Measurements from ENCODE around the gene NCKAP5L.

Gene NCKAP5L

GRCh38 chr12:49823951-49824350 is 4.3 kb downstream of the NCKAP5L start:
- DNase-seq = no peak

GRCh38 chr12:49823350-49823749 is 4.9 kb downstream of the NCKAP5L start:
- no peak for DNase-seq

DNA sequence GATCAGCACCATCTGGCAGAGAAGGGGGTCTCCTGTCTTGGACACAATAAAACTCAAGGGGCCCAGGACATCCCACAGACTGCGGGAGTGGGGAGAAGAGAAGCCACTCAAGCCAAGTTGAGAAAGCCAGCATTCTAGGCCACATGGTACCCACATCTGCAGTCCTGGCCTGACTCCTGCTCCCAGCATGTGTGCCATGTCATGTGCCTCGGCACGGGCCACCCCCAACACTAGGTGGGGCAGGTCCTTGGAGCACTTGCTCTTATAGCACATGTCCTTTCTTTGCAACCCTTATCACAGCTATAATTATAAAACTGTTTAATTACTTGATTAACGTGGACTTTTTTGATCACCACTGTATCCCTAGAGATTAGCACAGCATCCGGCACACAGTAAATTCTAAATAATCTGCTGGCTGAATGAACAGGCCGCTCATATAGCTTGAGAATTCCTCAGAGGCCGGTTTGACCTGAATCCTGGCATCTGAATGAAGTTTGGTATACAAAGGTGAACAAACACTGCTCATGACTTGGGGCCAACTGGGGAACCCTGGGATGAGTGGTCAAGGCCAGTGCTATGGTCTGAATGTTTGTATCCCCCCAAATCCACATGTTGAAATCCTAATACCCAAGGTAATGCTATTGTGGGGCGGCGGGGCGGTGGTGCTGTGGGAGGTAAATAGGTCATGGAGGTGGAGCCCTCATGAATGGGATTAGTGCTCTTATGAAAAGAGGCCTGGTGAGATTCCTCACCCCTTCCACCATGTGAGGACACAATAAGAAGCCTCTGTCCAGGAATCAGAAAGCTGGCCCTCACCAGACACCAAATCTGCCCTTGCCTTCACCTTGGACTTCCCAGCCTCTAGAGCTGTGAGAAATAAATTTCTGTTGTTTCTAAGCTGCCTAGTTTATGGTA is 6.6 kb downstream of the NCKAP5L start:
- DNase-seq = no peak

- no peak for DNase-seq
Measured at GRCh38 chr12:49819786-49820185, 8.4 kb downstream of the NCKAP5L start.

- no peak for DNase-seq
Measured at GRCh38 chr12:49818241-49818895, 9.8 kb downstream of the NCKAP5L start.

GRCh38 chr12:49813131-49813530 is 15.1 kb downstream of the NCKAP5L start:
- peak in 1 of 3 experiments; percentile 30 for DNase-seq

DNA sequence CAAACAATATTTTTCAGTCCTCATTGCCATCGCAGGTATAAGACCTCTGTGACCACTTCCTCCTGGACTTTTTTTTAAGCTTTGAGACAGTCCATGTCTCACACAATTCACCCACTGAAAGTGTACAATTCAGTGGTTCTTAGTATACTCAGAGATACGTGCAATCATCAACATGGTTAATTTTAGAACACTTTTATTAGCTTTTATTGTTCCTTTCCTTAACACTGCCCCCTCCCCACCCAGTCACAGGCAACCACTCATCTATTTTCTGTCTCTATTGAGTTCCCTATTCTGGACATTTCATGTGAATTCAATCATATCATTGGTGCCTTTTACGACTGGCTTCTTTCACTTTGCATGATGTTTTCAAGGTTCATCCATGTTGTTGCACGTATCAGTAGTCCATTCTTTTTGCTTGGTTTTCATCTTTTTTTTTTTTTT is 16.2 kb downstream of the NCKAP5L start:
- DNase-seq = no peak

DNA sequence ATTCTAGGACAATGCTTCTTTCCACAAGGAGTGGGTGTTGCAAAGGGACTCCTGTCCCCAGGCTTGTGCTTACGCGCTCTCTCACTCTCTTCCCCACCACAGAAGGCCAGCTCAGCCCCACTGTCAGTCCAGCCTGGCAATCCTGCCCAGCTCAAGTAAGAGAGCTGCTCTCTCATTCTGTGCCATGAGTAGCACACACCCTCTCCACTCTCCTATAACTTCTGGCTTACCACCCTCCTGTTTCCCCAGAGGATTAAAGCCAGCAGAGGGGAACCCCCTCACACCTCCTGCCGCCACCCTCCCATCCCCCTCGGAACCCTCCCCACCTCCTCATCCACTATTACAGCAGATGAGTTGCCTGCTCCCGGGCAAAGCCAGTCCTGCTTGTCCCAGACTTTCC is 17.1 kb downstream of the NCKAP5L start:
- no peak for DNase-seq

- DNase-seq = no peak
Measured at GRCh38 chr12:49809906-49810389, 18.3 kb downstream of the NCKAP5L start.

GRCh38 chr12:49809381-49809905 is 18.8 kb downstream of the NCKAP5L start:
- no peak for DNase-seq

- no peak for DNase-seq
Measured at GRCh38 chr12:49808686-49809380, 19.4 kb downstream of the NCKAP5L start.

- no peak for DNase-seq
Measured at GRCh38 chr12:49807991-49808580, 20.1 kb downstream of the NCKAP5L start.

DNA sequence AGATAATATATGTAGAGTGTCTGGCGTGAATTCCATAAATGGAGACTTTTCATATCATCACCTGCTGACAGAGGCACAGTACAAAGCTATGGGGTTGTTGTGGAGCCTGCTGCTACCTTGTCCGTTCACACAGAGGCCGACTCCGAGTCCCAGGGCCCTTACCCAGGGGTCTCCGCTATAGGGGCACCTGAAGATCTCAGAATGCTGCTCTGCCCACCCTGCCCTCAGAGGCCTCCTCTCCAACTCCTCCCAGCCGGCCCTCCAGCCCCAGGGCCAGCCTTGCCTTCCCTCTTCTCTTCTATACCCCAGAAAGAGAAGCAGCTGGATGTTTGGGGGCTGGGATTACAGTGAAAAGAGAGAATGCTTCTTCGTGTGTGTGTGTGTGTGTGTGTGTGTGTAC is 21.3 kb downstream of the NCKAP5L start:
- no peak for DNase-seq

GRCh38 chr12:49806321-49806813 is 21.8 kb downstream of the NCKAP5L start:
- DNase-seq = no peak

- DNase-seq = no peak
Measured at GRCh38 chr12:49805409-49805808, 22.8 kb downstream of the NCKAP5L start.

DNA sequence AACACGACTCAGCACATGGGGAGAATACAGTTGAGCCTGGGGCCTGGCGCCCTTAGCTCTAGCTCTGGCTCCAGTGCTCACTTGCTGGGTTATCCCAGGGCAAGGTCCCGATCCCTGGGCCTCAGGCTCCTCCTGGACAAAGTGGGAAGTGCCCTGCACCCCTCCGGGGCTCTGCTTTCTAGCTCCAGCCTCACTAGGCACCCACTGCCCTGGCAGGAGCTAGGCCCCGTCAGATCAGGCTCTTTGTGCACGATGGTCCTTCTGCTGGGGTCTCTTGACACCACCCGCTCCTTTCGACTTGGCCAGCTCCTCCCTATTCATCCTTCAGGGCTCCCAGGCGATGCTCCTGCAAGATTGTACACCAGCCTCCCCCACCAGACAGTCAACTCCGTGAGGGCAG is 23.4 kb downstream of the NCKAP5L start:
- DNase-seq = no peak

DNA sequence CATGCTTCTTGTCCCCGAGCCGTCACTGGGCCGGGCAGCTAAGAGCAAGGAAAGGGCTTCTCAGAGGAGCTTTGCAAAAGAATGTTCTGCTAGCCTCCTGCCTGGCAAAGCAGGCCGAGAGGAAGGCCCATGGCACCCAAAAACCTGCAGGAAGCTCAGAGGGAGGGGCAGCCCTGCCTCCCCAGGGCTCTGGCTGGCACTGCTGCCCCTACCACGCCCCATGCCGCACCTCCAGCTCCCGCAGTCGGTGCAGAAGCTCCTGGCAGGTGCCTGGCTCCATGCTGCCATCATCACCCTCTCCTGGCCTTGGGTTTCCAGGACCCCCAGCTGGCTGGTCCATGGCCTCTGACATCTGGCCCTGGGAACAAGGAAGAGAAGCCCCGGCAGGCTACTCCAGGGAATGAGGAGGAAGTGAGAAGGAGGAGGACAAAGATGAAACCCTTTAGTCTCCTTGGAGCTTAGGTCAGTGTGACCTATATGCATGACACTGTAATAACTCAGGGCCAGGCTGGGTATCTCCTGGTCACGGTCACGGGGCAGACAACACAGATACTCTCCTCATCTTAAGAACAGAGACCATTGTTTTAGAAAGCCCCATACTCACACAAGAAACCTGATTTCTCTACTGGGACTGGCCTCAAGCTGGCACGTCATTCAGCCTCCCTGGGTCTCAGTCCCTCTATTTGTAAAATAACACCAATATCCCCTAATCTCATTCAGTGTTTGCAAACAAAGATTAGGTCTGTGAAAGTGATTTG is 24.3 kb downstream of the NCKAP5L start:
- DNase-seq = no peak

GRCh38 chr12:49801141-49802063 is 26.8 kb downstream of the NCKAP5L start:
- no peak for DNase-seq

DNA sequence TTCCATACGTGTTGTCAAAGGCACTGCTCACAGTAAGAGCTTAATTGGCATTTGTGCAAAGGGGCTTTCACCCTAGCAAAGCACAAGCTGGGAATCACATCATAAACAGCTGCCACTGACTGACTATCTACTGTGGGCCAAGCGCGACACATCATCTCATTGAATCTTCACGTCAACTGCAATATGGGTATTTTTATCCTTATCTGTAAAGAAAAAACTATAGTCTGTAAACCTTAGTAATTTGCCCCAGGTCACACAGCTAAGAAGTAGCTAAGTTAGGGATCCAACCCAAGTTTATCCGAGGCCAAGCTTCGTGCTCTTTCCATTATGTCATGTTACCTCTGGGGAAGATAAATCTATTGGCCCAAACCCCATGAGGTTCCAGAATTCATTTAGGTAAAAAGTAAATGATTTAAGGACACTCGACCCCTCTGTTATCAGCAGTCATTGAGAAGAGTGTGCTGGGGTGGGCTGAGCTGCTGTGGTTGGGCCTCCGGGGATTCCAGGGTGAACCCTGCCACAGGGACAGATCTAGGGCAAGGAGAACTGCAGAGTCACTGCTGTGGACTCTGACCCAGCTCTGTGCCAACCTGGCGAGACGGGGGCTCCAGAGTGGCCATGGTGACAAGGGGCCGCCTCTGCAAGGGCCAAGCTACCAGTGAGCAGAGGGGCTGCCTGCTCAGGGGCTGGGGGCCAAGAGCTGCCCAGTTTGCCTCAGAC is 27.6 kb downstream of the NCKAP5L start:
- no peak for DNase-seq

- no peak for DNase-seq
Measured at GRCh38 chr12:49798934-49799333, 29.3 kb downstream of the NCKAP5L start.

All from NCI-H1417 (cell line).